ENCODE results near the gene LRRK1.

DNA sequence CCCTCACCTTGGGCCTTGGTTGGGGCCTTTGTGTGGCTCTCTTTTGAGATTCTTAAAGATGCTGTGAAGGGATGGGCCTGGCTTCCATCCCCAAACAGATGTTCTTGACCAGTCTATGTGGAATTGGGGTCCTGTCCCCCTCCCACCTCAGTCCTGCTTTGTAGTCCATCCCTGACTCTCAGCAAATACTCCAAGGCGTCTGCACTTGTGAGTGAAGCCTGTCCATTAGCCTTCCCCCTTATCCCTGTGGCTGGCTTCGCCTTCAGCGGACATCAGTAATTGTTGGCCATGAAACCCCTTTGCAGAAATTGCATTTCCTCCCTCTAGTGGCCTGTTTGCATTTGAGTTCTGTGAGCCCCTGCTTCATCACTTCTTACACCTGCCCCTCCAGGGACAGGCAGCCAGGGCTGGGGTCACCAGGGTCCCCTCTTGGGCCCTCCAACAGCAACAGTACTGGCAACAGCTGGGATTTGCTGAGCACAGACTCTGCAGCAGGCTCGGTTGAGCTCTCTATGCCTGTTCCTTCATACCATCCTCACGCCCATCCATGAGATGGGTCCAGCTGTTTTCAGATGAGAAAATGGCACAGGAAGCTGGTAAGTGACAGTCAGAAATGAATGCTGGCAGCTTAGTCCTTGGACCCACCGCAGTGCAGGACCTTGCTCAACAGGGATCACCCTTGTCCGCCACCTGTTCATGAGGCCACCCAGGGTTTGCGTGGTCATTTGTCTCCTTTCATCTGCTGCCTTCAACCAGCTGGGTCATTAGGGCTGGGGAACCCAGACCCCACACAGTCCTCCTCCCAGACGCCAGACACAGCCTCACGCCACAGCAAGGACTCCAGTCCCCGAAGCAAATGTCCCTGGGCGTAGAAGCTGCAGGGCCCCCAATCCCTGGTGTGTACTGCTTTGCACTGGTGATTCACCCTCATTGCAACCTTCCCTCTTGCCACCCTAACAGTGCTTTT, 8.9 kb upstream of the LRRK1 start:
- TF ChIP-seq, protein P1, sequence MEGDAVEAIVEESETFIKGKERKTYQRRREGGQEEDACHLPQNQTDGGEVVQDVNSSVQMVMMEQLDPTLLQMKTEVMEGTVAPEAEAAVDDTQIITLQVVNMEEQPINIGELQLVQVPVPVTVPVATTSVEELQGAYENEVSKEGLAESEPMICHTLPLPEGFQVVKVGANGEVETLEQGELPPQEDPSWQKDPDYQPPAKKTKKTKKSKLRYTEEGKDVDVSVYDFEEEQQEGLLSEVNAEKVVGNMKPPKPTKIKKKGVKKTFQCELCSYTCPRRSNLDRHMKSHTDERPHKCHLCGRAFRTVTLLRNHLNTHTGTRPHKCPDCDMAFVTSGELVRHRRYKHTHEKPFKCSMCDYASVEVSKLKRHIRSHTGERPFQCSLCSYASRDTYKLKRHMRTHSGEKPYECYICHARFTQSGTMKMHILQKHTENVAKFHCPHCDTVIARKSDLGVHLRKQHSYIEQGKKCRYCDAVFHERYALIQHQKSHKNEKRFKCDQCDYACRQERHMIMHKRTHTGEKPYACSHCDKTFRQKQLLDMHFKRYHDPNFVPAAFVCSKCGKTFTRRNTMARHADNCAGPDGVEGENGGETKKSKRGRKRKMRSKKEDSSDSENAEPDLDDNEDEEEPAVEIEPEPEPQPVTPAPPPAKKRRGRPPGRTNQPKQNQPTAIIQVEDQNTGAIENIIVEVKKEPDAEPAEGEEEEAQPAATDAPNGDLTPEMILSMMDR (IDR thresholded peaks at IDR 0.05; ENCODE audit: low read length), result peak; percentile 31; the same call in 1 of the 2 replicates
- no peak for TF ChIP-seq EZH2 (IDR thresholded peaks at IDR 0.05; ENCODE audit: borderline replicate concordance, low read length)
